Activated CD4-positive, alpha-beta T cell treated with anti-CD3 and anti-CD28 coated beads for 4 hours (primary cell): ENCODE data around the gene HTD2.
"Not testable (repeated sequence)": the region's sequence is repeated elsewhere in the genome, so short reads cannot be mapped to it uniquely, and the experiment has no call there.

Source experiments
- DNase-seq, 2 donors: peaks; one replicate each; pipeline ENCODE4 v3.0.0-alpha.2; 2020

The HTD2 gene

DNA sequence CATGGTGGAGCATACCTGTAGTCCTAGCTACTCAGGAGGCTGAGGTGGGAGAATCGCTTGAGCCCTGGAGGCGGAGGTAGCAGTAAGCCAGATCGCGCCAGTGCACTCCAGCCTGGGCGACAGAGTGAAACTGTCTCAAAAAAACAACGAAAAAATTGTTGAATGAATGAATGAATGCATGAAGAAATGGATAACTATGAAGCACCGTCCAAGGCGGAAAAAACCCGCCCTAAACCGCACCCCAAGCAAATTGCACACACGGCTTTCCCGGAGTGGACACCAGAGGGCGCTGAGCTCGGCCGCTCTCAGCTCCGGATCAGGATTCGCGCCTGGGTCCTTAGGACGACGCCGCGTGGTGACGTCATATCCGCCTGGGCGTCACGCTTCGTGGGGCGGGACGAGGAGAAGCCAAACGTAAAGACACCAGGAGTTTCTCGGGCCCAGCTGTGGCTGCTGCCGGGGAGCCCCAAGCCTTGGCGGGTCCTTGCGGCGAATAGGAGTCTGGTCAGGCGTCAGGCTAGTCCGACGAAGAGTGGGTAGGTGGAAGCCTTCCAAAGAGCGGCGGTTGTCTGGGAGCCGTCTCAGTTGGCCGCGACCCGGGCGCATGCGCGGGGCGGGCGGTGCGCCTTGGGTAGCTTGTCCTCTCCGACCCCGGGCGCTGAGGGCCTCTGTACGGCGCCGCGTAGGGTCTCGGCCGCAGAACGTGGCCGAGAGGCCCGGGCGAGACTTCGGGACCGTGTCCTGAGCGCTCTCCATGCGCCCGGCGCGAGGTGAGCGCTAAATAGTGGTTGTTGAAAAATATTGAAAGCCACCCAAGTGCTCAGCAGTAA is at the start of gene HTD2, which contains the start of gene RPP14:
TSS of gene HTD2 (plus strand) at position 639 of the 830 bp plus-strand sequence. CDS start 11,094 bp downstream, outside the sequence.
TSS of gene RPP14 (plus strand) at position 364 of the 830 bp plus-strand sequence. CDS start 4,085 bp downstream, outside the sequence.
- DNase-seq = peak; percentile 98 to 99

DNA sequence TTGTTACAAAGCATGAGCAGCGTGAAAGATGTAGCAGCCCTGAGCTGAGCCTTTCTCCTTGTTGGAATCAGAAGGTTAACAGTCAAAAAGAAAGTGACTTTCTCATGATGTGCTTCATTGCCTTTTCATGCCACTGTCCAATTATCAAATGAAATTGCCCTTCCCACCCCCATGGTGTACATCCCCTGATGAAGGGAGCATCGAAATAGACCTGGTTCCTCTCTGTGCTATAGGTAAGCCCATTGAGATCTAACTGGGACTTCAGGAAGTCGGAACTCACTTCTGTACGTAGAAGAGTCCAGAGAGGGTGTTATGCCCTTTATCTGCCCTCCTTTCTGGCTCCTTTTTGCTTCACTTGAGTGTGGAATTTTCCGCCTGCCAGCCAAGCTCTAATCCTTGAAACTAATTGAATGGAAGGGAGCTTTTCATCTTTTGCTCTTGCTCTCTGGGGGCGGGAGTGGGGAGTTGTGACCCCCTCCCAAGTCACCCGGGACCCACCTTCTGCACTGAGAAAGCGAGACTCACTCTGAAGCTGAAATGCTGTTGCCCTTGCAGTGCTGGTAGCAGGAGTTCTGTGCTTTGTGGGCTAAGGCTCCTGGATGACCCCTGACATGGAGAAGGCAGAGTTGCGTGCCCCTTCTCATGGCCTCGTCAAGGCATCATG is 47.8 kb upstream of the HTD2 start:
- no peak for DNase-seq

DNA sequence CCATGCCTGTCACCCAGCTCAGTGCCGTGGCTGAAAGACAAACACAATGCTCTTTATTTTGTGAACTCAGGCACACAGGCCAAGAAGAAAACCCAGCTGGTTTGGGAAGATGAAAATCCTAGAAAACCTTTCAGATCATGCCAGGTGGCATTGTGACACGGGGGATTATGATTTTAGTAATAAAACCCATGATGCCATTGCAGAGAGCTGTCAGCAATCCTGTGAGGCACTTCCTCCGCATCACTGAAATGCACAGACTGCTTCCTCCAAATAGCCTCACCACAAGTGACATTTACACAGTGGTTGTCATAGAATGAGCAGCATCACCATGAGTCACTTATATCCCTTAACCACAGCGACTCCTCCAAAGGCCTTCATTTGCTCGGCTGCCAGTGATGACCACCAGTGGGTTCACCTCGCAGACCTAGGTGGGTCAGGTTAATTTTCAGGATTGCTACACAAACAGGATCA is 46.0 kb upstream of the HTD2 start:
- no peak for DNase-seq

DNA sequence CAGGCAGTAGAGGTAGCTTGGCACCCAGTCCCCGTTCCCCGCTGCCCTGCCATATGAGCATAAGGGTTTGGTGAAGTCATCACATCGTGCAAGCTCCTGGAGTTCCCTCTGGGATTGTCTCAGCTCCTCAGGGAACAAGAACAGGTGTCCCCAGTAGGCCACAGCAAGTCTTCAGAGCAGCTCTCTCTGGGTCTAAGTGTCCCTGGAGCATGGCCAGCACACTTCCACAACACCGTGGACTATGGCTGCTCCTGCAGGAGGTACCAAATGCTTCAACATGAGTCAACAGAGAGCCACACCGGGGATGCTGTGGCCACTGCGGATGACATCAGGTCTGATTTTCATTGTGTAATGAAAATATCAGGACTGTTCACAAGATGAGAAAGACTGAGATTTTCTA is 45.6 kb upstream of the HTD2 start:
- DNase-seq = no peak

DNA sequence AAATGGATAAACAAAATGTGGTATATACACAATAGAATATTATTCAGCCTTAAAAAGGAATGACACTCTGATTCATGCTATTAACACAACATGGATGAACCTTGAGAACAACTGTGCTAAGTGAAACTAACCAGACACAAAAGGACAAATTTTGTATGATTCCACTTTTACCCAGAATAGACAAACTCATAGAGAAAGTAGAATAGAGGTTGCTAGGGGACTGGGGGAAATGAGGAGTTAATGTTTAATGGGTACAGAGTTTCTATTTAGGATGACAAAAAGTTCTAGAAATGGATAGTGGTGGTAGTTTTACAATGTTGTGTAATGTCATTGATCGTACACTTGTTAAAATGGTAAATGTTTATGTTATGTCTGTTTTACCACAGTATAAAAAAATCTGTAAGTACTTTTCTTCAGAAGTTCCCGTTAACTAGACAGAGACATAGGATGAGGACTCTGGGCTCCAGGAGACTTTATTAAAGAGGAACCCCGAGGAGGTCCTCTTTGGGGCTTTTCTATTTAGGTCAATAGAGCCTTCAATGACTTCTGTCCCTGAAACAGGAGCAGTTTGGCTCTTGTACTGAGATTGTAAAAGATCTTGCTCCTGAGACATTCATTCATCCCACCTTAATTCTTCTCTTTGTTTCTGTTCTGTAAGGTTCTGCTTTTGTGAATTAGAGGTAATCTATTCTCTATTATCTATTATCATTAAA is 44.2 kb upstream of the HTD2 start:
- DNase-seq = no peak

DNA sequence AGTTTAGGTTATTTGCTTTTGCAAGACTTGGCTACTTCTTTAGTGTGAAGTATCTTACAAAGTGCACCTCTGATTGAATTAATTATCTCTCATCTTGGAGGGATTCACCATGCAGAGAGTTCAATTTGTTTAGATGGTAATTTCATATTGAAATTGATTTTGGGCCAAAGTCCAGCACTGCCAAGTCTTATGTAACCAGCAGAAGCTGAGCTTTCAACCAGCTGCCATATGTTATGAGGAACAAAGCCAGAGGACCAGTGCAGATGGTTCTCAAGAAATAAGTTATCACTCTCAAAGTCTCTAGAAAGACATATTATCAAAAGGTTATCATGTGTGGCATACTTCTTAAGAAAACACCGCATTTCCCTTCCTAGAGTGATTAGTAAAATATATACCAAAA is 39.7 kb upstream of the HTD2 start:
- DNase-seq = no peak

DNA sequence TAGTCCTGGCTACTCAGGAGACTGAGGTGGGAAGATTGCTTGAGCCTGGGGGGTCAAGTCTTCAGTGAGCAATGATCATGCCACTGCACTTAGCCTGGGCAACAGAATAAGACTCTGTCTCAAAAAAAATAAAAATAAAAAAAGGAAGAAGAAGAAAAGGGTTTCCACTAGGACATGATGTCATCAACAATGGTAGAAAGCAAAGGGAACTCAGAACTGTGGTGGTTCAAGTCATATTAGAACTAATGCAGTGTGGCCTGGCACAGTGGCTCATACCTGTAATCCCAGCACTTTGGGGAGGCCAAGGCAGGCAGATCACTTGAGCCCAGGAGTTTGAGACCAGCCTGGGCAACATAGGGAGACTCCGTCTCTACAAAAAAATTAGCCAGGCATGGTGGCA is 38.8 kb upstream of the HTD2 start:
- not testable (repeated sequence) for DNase-seq

DNA sequence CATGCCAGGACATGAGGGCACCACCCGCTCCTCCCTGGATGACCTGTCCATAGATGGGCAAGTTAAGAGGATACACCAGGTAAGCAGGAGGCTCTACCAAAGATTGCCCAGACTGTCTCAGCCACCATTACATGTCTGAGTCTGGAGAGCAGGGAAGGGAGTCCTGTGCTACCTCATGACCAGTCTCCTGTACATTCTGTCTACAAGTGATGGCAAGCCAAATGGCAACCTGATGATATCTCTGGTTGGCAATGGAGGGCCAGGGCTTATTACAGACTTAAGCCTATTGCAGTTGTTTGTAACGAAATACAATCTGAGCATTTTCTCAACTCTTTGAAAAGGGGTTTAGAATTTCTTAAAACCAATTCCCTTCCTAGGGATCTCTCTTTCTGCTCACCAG is 37.0 kb upstream of the HTD2 start:
- no peak for DNase-seq

DNA sequence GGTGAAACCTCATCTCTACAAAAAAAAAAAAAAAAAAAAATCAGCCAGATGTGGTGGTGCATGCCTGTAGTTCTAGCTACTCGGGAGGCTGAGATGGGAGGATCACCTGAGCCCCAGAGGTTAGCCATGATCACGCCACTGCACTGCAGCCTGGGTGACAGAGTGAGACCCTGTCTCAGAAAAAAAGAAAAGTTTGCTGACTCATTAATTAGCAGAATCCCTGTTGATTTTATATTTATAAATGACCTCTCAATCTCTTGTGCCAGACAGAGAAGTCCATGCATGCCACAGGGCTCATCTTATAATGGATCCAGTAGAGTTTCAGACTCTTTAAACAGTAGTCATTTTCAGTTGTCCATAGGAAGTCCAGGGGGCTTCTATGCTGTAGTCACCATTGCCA is 35.8 kb upstream of the HTD2 start:
- no peak for DNase-seq

DNA sequence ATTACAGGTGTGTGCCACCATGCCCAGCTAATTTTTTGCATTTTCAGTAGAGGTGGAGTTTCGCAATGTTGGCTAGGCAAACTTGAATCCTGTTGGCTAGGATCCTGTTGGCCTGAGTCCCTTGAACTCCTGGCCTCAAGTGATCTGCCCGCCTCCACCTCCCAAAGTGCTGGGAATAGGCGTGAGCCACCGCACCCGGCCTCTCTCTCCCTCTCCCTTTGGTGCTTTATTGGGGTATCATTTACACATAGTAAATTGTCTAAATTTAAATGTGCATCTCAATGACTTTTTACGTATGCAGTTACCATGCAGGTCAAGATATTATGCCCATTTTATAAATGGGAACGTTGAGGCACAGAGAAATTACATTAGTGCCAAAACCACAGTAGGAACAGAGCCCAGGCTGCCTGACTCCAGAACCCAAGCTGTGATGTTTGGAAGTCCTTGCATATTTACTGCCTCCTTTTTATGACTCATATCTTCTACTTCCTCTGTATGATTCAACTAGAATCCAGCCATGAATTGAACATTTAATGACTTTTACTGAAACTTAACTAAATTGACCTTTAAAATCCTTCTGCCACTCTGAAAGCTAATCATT is 34.3 kb upstream of the HTD2 start:
- DNase-seq = no peak

DNA sequence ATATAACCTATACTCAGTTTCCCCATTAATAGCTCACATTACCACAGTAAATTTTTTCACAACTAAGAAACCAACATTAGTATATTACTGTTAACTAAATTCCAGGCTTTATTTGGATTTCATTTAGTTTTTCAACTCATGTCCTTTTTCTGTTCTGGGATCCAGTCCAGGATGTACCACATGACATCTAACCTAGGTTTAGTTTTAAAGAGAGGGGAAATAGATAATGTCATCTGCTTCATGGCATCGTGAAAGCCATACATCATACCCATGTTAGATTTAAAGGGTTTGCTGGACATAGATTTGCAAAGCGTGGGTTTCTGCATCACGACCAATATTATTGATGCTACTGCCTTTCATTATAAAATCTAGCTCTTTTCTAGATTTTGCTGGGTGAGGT is 33.4 kb upstream of the HTD2 start:
- DNase-seq = no peak

DNA sequence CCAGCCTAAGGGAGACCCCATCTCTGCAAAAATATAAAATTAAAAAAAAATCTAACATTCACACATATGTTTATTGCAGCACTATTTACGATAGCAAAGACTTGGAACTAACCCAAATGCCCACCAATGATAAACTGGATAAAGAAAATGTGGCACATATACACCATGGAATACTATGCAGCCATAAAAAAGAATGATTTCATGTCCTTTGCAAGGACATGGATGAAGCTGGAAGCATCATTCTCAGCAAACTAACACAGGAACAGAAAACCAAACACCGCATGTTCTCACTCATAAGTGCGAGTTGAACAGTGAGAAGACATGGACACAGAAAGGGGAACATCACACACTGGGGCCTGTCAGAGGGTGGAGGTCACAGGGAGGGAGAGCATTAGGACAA is 33.0 kb upstream of the HTD2 start:
- not testable (repeated sequence) for DNase-seq

DNA sequence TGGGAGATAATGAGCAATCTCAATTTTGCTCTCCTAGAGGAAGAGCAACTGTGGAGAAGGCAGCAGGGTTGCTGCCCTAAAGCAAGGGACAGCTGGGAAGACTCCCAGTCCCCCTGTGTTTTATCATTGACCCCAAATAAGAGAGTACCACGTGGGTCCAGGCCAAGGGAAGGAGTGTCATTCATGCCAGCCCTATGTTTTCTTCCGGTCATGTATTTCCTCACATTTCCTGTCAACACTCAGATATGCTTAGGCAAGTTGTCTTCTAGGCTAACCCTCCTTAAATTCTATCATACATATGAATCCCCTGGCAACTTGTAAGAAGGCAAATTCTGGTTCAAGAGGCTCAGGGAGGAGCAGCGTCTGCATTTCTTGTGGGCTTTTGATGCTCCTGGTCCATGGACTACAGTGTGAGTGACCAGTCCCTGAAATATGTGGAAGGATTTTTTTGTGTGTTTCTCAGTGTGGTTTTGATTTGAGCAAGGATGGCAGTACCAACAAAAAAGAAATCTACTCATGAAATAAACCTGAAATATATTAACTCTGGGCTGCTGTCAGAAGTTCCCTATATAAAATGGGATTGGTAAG is 32.2 kb upstream of the HTD2 start:
- no peak for DNase-seq

DNA sequence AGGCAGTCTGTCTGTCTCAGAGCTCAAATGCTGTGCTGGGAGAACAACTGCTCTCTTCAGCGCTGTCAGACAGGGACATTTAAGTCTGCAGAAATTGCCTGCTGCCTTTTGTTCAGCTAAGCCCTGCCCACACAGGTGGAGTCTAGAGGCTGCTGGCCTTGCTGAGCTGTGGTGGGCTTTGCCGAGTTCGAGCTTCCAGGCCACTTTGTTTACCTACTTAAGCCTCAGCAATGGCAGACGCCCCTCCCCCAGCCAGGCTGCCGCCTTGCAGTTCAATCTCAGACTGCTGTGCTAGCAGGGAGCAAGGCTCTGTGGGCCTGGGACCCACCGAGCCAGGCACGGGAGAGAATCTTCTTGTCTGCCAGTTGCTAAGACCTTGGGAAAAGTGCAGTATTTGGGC is 25.3 kb upstream of the HTD2 start:
- DNase-seq = no peak

DNA sequence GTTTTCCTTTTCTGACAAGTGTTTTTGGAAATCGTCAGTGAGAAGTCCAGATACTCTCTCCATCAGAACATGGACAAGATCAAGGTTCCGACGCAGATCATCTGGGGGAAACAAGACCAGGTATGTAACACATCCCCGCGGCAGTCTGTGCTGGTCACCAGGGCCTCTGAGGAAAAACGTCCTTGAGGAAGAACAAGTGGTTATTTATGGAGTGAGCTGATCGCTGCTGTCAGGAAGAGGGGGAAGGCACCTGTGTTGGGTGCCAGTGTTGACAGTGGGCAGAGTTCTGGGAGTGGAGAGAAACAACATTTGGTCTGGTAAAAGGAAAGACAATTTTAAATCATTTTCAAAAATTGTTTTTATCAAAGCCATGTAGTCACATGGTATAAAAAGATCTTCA is 21.0 kb upstream of the HTD2 start:
- DNase-seq = no peak

DNA sequence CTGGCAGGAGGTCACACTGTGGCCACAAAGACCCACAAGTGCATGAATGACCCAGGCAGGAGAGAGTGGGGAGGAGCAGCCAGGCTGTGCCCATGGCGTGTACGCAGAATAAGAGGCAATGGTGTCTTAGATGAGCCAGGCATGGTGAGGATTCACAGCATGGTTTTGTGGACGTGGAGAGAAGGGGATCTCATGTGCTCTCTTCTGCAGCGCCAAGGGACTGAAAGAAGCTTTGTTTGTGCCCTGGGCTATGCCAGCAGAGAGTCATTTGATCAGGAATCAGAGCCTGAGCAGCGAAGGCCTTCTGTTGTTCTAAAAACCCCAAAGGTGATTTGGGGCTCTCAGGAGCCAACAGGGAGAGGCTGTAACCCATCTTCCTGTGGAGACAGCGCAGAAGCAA is 19.0 kb upstream of the HTD2 start:
- no peak for DNase-seq

DNA sequence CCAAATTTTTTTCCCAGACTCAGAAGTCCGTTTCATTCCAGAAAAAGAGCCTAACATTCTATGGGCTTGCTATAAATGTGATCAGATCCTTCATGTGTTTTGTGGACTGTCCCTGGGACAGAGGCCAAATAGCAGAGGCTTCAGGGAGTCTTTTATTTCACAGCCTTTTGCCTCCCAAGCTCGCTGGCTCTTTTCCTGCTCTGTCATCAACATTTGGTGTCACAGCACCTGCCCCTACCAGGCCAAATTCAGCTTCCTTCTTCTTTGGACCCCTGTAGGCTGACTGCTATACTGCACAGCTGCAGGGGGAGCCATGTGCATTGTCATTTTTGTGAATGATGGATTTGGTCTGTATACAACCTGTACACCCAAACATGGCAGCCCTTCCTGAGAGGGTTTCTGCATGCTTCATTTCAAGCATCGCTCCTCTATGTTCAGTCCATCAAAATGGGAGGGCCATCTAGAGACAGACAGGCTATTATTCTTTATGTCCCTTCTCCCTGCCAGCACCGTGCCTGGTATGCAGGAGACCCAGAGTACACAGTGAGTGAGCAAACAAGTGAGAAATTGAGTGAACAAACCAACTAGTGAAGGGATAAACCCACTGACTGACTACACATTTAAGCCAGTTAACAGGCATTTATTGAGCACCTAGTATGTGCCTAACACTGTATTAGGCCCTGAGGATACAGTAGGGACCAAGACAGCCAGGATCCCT is 18.1 kb upstream of the HTD2 start:
- no peak for DNase-seq

DNA sequence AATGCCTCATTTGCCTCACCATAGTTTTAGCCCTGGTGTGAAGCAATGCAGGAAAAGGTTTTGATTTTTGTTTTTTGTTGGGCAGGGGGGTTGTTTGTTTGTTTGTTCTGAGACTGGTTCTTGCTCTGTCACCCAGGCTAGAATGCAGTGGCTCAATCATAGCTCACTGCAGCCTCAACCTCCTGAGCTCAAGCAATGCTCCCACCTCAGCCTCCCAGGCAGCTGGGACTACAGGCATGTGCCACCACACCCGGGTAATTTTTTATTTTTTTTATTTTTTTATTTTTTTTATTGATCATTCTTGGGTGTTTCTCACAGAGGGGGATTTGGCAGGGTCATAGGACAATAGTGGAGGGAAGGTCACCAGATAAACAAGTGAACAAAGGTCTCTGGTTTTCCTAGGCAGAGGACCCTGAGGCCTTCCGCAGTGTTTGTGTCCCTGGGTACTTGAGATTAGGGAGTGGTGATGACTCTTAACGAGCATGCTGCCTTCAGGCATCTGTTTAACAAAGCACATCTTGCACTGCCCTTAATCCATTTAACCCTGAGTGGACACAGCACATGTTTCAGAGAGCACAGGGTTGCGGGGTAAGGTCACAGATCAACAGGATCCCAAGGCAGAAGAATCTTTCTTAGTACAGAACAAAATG is 17.2 kb upstream of the HTD2 start:
- DNase-seq = not testable (repeated sequence)

DNA sequence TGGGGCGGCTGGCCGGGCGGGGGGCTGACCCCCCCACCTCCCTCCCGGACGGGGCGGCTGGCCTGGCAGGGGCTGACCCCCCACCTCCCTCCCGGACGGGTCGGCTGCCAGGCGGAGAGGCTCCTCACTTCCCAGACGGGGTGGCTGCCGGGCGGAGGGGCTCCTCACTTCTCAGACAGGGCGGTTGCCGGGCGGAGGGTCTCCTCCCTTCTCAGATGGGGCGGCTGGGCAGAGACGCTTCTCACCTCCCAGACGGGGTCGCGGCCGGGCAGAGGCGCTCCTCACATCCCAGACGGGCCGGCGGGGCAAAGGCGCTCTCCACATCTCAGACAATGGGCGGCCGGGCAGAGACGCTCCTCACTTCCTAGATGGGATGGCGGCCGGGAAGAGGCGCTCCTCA is 15.9 kb upstream of the HTD2 start:
- not testable (repeated sequence) for DNase-seq

DNA sequence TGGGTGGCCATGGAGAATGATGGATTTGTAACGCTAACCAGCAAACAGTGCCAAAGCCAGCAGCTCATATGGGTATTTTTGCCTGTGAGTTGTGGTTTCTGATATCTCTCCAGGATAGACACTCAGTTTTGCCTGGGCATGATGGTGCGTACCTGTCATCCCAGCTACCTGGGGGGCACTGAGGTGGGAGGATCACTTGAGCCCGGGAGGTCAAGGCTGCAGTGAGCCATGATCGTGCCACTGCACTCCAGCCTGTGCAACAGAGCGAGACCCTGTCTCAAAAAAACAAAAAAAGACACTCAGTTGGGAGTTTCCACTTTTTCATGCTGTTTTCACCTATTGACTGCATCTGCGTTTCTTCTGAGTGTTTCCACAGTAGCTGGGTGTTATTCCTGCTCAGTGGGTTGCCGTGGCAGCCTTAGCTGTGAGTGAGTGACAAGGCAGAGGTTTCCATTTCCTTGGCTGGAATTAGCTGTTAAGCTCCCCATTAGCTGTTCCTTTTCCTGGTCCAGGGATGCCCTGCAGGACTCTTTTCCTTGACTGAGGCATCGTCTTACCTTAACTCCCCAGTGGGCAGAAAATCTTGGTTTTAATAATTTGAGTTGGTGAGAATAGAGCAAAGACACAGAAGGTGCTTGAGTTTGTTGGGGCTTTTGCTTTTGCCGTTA is 14.5 kb upstream of the HTD2 start:
- DNase-seq = no peak

DNA sequence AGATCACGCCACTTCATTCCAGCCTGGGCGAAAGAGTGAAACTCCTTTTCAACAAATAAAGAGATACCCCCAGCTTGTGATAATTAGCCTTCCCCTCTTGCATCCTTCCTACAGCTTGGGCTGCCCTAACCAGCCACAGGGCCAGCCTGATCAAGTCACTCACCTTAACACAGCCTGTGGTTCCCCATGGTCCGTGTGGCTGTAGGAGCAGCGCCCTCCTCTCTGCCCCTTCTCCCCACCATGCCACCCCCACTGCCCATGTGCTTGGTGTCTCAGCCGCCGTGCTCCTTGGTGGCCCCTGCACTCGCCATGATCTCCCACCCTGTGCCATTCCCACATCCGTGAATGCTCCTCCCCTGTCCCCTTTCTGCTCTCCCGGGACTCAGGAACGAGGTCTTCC is 13.5 kb upstream of the HTD2 start:
- DNase-seq = no peak
